ENCODE measurements around the gene MAT1A. TPM values are rescaled to one million over a fixed set of nuclear protein-coding genes. Genes with fewer than 3 reads are reported as not detected.
"Not testable (repeated sequence)": the region's sequence is repeated elsewhere in the genome, so short reads cannot be mapped to it uniquely, and the experiment has no call there.

The MAT1A gene
- total and polyA plus RNA-seq, 2 of the 8 experiments (the other 6 are each of a cell fraction or from before 2014, with no cell fraction given) = 4.1 to 6.4 TPM

DNA sequence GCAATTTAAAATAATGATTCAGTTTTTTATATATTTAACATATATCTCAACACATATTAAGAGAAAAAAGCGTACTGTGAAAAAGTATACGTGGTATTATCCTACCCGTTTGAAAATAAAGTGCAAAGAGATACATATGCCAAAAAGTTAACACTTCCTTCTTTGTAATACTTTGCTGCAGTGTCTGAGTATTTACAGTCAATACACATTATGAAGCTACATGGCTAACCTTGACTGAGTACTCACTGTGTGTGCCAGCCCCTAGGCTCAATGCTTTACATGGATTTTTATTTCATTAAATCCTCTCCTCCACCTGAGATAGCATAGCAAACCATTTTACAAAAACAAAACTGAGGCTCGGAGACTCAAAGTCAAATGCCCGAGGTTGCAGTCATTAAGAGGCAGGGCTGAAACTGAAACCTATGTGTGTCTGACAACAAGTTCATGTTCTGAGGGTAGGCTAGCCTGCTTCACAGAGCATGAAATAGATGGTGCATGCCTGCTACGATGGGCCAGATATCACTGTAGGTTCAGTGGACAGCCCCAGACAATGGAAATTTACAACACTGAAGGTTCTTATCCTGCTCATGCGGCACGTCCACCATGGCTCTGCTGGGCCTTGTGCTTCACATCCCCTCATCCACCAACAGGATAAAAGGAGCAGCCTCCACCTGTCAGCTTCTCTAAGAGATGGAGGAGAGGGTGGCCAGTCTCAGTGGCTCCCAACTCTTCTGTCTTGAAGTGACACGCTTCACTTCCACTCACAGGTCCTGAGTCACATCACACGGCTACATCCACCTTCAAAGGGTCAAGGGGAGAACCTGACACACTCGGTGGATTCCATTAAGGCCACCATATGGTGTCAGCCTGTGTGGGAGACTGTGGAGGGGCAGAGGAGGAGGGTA lies 54.9 kb downstream of the MAT1A start:
- H3K18ac ChIP-seq (ENCODE audit: extremely low read depth, low read length); H3K4ac ChIP-seq (replicated peaks; ENCODE audit: insufficient read length, low read depth, low read length); H3K79me2 ChIP-seq (ENCODE audit: control insufficient read depth in 1 of 2, insufficient read depth in 2 of 2, low read length in 2 of 2); H4K5ac ChIP-seq (ENCODE audit: insufficient read length, low read depth, low read length); H3K79me1 ChIP-seq (ENCODE audit: low read depth, low read length); H3K9me3 ChIP-seq (ENCODE audit: insufficient read depth in 2 of 2, low read depth in 1 of 2, low read length in 1 of 2); H2AK5ac ChIP-seq (ENCODE audit: low read depth, low read length); H3K27me3 ChIP-seq (replicated peaks in 1 of 4; ENCODE audit: control insufficient read depth in 3 of 4, extremely low read depth in 1 of 4, insufficient read depth in 3 of 4, low read length in 3 of 4); DNase-seq (ENCODE audit: low read depth in 1 of 2, low spot score in 2 of 2); H3K4me3 ChIP-seq (ENCODE audit: extremely low read depth in 1 of 4, insufficient read depth in 2 of 4, low read depth in 3 of 4, low read length in 4 of 4); H3K4me1 ChIP-seq (replicated peaks in 1 of 4; ENCODE audit: control insufficient read depth in 3 of 4, insufficient read depth in 4 of 4, low read length in 3 of 4); H4K20me1 ChIP-seq (replicated peaks in 1 of 2; ENCODE audit: control insufficient read depth in 1 of 2, insufficient read depth in 2 of 2, low read length in 2 of 2); H2BK120ac ChIP-seq (replicated peaks; ENCODE audit: low read depth, low read length); FAIRE-seq; H2AFZ ChIP-seq (ENCODE audit: low read length); H3K23ac ChIP-seq (ENCODE audit: insufficient read length); H3K23me2 ChIP-seq (ENCODE audit: low read depth, low read length); H2BK20ac ChIP-seq (ENCODE audit: low read length); H4K8ac ChIP-seq (ENCODE audit: extremely low read depth, insufficient read depth, low read length); H3K4me2 ChIP-seq (ENCODE audit: insufficient read depth in 1 of 2, low read depth in 2 of 2, low read length in 2 of 2); POLR2A ChIA-PET (ENCODE audit: partially characterized antibody); H2BK12ac ChIP-seq (ENCODE audit: low read depth, low read length); H2BK15ac ChIP-seq (ENCODE audit: low read length); H3K9ac ChIP-seq (replicated peaks in 1 of 4; ENCODE audit: extremely low read depth in 1 of 4, low read depth in 3 of 4, low read length in 3 of 4); H3K27ac ChIP-seq (ENCODE audit: low read depth, low read length); H4K91ac ChIP-seq (replicated peaks; ENCODE audit: insufficient read length, low read length); H3K56ac ChIP-seq (replicated peaks; ENCODE audit: insufficient read length, low read depth, low read length); H2BK5ac ChIP-seq (ENCODE audit: low read depth, low read length); H3K36me3 ChIP-seq (ENCODE audit: control insufficient read depth in 2 of 4, insufficient read depth in 4 of 4, low read length in 3 of 4); H3K14ac ChIP-seq (ENCODE audit: insufficient read length): not testable (repeated sequence)
- 81% methylated on average over 11 of the region's 11 CpGs; no CpG with 5 or more reads in 1 of the 2 experiments for WGBS, 2 experiments (ENCODE audit: extremely low coverage in 1 of 2, insufficient coverage in 1 of 2, insufficient read length in 1 of 2, insufficient replicate concordance in 2 of 2, low coverage in 1 of 2, low lambda C conversion rate in 2 of 2, missing lambda C conversion rate in 1 of 2)
- CTCF ChIA-PET (ENCODE audit: partially characterized antibody) = interaction anchor here (1.6 kb wide), 1 partner anchor 90 kb away, joined by 4 read pairs; no protein-coding TSS in a partner anchor
